Endothelial cell of umbilical vein (primary cell): ENCODE data around the gene PDX1.

Experiments used
- CTCF ChIP-seq, 2 donors: IDR thresholded peaks; 1 replicate in 1 of 2; 2 replicates in 1 of 2; pipeline ENCODE4 v1.5.1; 2011; ENCODE audit warnings: low read length in 2 of 2, mild to moderate bottlenecking in 2 of 2, moderate library complexity in 2 of 2, control low read depth in 1 of 2, inconsistent platforms in 1 of 2, low read depth in 1 of 2; ENCODE audit not compliant: insufficient read depth in 1 of 2; ENCODE audit errors: extremely low read depth in 1 of 2
- EZH2 ChIP-seq: IDR thresholded peaks from 2 replicates; pipeline ENCODE4 v1.6.1; 2012; ENCODE audit warnings: borderline replicate concordance, low read depth, mild to moderate bottlenecking, moderate library complexity, low read length, inconsistent platforms; ENCODE audit not compliant: severe bottlenecking
- GATA2 ChIP-seq: IDR thresholded peaks from 2 replicates; pipeline ENCODE4 v1.7.0; 2011; ENCODE audit warnings: low read depth, mild to moderate bottlenecking, moderate library complexity, mixed read lengths, low read length; ENCODE audit not compliant: insufficient read length, insufficient read depth
- JUN ChIP-seq: IDR thresholded peaks from 2 replicates; pipeline ENCODE4 v1.6.1; 2011; ENCODE audit warnings: borderline replicate concordance, low read depth; ENCODE audit not compliant: insufficient read length, insufficient read depth
- MAX ChIP-seq: IDR thresholded peaks from 2 replicates; pipeline ENCODE4 v1.6.1; 2011; ENCODE audit not compliant: insufficient read depth, insufficient read length
- MYC ChIP-seq: IDR thresholded peaks from one replicate; pipeline ENCODE4 v1.6.1; 2011; ENCODE audit warnings: mild to moderate bottlenecking, low read depth, low read length
- POLR2A ChIP-seq: IDR thresholded peaks from 2 replicates; pipeline ENCODE4 v1.6.1; 2012; ENCODE audit warnings: low read depth, mild to moderate bottlenecking, control low read depth, low read length
- POLR2AphosphoS5 ChIP-seq: IDR thresholded peaks from 2 replicates; pipeline ENCODE4 v1.6.1; 2012; ENCODE audit warnings: low read depth, mild to moderate bottlenecking, control low read depth, low read length, moderate library complexity; ENCODE audit not compliant: insufficient read depth

- TF ChIP-seq CTCF (IDR thresholded peaks at IDR 0.05; ENCODE audit: extremely low read depth in 1 of 2, insufficient read depth in 1 of 2, low read depth in 1 of 2, low read length in 2 of 2) (no peak), JUN (no peak), GATA2 (no peak), MAX (no peak), POLR2A (no peak), POLR2AphosphoS5 (no peak), EZH2 (peak; percentile 54), MYC (no peak)
Measured at GRCh38 chr13:27967736-27968315, 48.0 kb downstream of the PDX1 start.
